Stimulated activated CD8-positive, alpha-beta memory T cell treated with anti-CD3 and anti-CD28 coated beads, Interleukin-2, amount 100 ng/mL, for 1 hour (primary cell): ENCODE measurements around the gene PGBD5.
A peak's percentile ranks its signal among the peaks of the same experiment; 100 is the strongest.

Experiments
- DNase-seq, 2 donors: peaks; one replicate each; pipeline ENCODE4 v3.0.0-alpha.2; 2020; ENCODE audit warnings: low read depth in 2 of 2

The PGBD5 gene

DNA sequence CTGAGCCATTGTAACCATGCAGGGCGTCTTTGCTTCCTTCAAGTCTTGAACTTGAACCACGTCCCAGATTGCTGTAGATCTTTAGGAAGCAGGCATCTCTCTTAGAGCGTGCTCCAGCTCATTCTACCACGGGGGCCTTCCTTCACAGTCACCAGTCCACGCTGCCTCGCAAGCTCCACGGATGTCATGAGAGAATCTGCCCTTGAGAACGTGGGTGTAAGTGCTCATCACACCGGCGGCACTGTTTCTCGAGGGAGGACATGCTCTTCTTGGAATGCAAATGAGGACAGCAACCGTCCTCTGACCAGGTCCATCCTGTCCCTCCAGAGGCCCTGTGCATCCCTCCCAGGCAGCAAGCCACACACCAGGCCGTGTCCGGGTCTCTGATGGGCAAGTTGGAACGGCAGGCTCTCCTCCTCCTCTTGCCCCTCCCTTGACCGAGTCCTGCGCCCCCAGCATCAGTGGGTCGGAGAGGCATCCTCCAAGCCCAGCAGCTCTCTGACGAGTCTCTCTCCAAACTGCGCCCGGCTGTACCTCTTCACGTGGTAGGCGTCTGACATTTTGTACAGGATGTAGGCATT, 103.1 kb downstream of the PGBD5 start:
- DNase-seq = no peak

GRCh38 chr1:230322421-230322756, 103.7 kb downstream of the PGBD5 start:
- DNase-seq = no peak

GRCh38 chr1:230321741-230322420, 104.3 kb downstream of the PGBD5 start:
- no peak for DNase-seq

- no peak for DNase-seq
These were observed 104.8 kb downstream of the PGBD5 start for GRCh38 chr1:230321341-230321740.

- no peak for DNase-seq
These were observed 105.3 kb downstream of the PGBD5 start for GRCh38 chr1:230320804-230321203.

DNA sequence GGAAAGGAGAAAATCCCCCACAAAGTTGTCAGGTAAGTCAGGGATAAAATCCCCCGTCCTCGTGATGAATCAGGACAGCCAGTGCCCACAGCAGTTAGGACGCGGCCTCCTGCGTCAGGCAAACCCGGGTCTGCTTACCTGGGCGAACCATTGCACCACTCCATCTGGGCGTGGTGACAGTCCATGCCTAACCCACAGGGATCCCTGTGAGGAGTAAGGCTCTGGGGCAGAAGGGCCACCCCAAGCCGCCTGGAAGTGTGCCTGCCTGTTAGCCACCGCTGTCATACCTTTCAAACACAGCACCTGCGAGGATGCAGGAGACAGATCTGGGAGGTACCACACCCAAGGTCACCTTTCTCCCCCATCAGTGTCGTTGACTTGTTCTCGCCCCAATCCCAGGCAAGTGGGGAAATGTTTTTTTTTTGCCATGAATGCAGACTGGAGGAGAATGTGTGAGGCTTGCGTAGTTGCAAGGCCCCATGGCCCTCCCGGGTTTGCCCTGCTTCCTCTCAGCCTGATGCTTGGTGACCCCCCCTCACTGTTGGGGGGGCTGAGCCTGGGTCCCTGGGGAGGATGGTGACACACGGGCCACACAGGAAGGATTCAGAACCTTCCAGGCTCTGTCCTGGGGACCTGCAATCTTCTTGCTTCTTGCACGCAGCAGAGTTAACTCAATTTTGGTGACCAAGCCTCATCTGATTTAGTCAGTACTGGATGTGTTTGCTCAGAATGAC, 107.0 kb downstream of the PGBD5 start:
- no peak for DNase-seq

DNA sequence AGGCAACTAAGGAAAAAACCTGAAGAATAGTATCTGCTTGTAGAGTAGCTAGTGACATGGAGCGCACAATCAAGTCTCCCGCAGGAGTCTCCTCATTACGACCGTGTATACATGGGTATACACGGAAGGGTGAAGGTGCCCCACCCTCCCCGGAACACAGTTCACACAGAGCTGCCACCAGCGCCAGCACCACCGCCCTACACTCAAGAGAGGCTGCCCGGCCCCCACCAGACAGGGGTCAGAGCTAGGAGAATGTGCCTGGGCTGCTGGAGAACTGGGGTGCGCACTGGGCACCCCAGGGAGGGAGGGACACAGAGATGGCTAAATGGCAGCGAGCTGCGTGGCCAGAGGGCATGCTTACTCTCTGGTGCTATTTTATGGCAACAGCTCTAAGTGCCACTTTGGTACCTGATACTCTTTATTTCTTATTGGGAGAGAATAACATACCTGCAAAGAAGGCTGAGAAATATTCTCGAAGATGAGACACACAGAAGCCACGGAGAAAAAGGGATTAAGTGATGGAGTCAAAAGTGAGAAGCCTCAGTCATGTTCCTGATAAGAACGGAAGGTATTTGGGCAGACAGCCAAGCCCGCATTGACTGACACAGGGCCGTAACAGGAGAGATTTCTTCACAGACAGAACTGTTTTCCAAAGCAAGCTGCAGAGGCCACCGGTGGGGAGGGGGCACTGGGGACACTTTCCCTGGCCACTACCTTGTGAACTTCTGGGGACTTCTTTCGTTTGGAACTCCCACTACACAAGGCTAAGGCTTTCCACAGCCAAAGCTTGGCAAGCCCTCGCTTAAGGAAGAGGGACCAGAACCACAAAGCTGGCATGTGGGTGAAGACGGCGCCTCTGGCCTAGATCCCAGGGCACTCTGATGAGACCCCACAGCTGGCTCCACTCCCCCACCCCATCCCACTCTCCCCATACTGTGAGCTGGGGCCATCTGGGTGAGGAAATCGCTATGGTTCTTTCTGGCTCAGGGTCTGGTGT, 108.0 kb downstream of the PGBD5 start:
- DNase-seq = no peak

- DNase-seq = no peak
These were observed 109.0 kb downstream of the PGBD5 start for GRCh38 chr1:230316864-230317745.

GRCh38 chr1:230315099-230315498, 111.0 kb downstream of the PGBD5 start:
- DNase-seq = no peak

GRCh38 chr1:230314142-230314470, 112.0 kb downstream of the PGBD5 start:
- DNase-seq = no peak

- no peak for DNase-seq
These were observed 112.5 kb downstream of the PGBD5 start for GRCh38 chr1:230313453-230314141.

GRCh38 chr1:230312676-230313075, 113.5 kb downstream of the PGBD5 start:
- no peak for DNase-seq

DNA sequence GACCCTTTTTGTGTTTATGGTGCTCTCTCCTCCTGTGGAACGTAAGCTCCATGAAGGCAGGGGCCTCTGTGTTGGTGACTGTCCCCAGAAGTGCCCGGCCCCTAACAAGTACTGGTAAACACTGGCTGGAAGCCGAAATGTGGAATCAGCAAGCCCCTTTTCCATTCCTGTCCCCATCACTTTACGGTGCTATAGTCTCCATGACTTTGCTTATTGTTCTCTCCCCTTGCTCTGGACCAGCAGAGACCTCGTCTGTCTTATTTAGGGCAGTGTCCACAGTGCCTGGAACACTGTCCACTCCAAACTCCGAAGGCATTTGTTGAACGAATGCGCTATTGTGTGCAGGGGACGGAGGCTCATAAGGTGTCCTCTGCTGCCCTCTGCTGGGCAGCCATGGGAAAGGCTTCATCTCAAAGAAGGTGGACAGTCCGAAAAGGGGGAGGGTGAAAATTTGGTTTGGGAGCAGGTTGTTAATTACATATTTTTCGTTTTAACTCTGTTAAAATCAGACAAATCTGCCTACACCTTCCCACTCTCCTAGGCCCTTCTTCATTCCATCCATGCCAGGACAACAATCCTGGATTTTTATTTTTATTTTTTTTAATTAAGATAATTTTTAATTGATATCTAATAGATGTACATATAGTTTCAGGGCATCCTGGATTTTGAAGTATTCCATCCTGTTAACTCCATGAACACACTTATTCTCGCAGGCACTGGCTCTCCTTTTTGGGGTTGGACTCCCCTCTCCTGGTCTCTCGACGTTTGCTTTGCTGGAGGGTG, 115.6 kb downstream of the PGBD5 start:
- DNase-seq = peak; percentile 30 to 41

GRCh38 chr1:230309646-230310177, 116.4 kb downstream of the PGBD5 start:
- no peak for DNase-seq

DNA sequence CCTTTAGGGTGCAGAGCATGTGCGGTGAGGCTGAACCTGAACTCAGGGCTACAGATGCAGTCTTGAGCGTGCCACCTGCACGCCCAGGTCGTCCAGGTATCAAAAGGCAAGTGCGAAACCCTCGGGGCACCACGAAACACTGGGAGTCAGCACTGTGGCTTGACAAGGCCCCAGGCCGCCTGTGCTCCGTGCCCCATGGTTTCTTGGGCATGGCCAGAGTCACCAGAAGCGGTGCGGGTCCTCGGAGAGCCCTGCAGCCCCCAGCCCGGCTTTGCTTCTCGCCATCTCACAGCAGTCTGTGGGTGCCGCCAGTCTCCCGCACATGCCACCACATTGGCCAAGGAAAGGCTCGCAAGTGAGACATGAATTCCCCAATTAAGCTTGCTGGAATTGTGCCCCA, 117.3 kb downstream of the PGBD5 start:
- no peak for DNase-seq

GRCh38 chr1:230308039-230308438, 118.1 kb downstream of the PGBD5 start:
- DNase-seq = no peak

GRCh38 chr1:230307213-230307612, 118.9 kb downstream of the PGBD5 start:
- DNase-seq = no peak

DNA sequence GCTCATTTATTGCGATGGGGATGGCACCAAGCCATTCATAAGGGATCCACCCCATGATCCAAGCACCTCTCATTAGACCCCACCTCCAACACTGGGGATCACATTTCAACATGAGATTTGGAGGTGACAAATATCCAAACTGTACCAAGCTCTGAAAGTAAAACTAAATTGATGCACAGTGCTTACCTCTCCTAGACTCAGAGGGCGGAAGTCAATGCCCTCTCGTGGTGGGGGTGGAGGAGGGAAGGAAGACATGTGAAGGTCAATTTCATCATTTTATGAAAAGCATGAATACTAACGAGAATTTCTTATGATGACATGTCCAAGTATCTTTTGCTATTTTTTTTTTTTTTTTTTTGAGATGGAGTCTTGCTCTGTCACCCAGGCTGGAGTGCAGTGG, 120.0 kb downstream of the PGBD5 start:
- no peak for DNase-seq

GRCh38 chr1:230303822-230304221, 122.3 kb downstream of the PGBD5 start:
- DNase-seq = no peak
